IPS-20b (cell line): ENCODE results near the gene OR52A1.

Experiments used
- H3K27ac ChIP-seq: one replicate; pipeline ENCODE4 v1.5.1; 2013; ENCODE audit warnings: low read length
- H3K27me3 ChIP-seq: 2 replicates; pipeline ENCODE4 v1.6.1; 2013; ENCODE audit warnings: mild to moderate bottlenecking, low read length, inconsistent platforms; ENCODE audit not compliant: insufficient read depth
- H3K36me3 ChIP-seq: 2 replicates; pipeline ENCODE4 v1.6.1; 2013; ENCODE audit warnings: low read depth, mild to moderate bottlenecking, inconsistent platforms, low read length, moderate library complexity; ENCODE audit not compliant: insufficient read depth
- H3K4me1 ChIP-seq: 2 replicates; pipeline ENCODE4 v1.6.1; 2013; ENCODE audit warnings: mild to moderate bottlenecking, control low read depth, inconsistent platforms, low read length, moderate library complexity; ENCODE audit not compliant: insufficient read depth
- H3K4me3 ChIP-seq: 2 replicates; pipeline ENCODE4 v1.5.1; 2013; ENCODE audit warnings: mild to moderate bottlenecking, low read length, inconsistent platforms
- H3K9ac ChIP-seq: 2 replicates; pipeline ENCODE4 v1.6.1; 2013; ENCODE audit warnings: low read depth, mild to moderate bottlenecking, inconsistent platforms, low read length, moderate library complexity
- H3K9me3 ChIP-seq: 2 replicates; pipeline ENCODE4 v1.6.1; 2013; ENCODE audit warnings: mild to moderate bottlenecking, low read depth, low read length, inconsistent platforms; ENCODE audit not compliant: insufficient read depth

The OR52A1 gene

DNA sequence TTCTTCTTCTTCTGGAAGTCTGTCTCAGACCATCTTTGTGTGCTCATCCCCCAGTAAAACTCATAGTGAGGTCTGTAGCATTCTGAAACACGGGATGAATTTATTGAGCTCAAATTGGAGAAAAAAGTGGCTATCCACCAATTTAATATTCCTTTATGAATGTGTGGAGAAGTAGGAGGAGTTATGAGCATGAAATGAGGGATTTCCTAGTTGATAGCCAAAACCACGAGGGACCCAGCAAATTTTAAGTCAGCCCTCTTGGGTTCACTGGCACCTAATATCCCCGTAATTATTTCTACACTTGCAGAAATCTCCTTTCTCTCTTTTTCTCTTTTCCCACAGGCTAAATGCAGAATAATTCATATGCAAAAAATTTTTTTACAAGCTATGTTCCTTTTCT is at the start of gene OR52A1:
OR52A1 (minus strand) TSS at position 101 of the 400 bp plus-strand sequence. CDS start 2,388 bp downstream, outside the sequence.
- H3K36me3 ChIP-seq = no peaks in the 10 kb centered on the region
- no peaks in the 10 kb centered on the region for H3K9me3 ChIP-seq
- no peak within 1 kb of the TSS for H3K27ac ChIP-seq
- no peaks in the 10 kb centered on the region for H3K4me1 ChIP-seq
- no peak within 1 kb of the TSS for H3K9ac ChIP-seq
- no peaks in the 10 kb centered on the region for H3K27me3 ChIP-seq
- no peak within 1 kb of the TSS for H3K4me3 ChIP-seq

DNA sequence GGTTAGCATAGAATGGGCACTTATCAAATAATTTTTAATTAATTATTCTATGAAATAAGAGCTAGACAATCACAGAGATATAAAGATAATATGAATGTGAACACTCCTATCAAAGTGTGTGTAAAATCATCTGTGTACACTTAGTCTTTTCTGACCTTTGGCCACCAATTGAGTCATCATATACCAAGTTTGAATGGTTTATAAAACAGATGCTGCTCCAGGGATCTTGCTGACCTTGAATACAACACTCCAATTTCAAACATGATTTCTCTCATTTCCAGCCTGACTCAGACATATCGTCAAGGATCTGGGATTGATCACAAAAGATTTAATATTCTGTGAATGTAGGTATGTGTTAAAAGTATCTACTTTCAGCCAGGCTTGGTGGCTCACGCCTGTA is 48.8 kb upstream of the OR52A1 start:
- Histone ChIP-seq H3K9ac (no peak overlapping the region), H3K4me3 (no peak overlapping the region), H3K36me3 (no peaks in the 10 kb centered on the region), H3K27me3 (no peaks in the 10 kb centered on the region), H3K4me1 (no peaks in the 10 kb centered on the region), H3K9me3 (no peaks in the 10 kb centered on the region), H3K27ac (no peak overlapping the region)

DNA sequence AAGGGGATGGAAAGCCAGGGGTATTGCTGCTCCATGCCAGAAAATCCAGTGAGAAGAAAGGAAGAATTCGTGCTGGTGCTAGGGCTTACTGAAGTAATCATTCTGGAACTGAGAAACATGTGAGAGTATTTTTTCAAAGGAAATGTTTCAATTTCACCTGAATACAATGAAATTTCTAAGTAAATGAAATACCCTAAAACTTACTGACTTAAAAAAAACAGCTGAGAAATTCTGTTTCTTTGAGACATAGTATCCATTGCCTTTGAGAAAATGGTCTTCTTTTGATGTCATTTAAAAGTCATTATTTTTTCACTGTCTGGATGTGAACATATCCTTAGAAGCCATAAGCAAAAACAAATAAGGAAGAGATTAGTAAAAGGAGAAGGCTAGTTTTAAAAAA is 46.0 kb upstream of the OR52A1 start, which contains the start of gene OR51V1:
OR51V1 (minus strand) TSS at position 101 of the 400 bp plus-strand sequence; CDS start at position 101, 0 bp downstream.
- H3K9me3 ChIP-seq = no peaks in the 10 kb centered on the region
- H3K9ac ChIP-seq = no peak within 1 kb of the TSS
- no peaks in the 10 kb centered on the region for H3K4me1 ChIP-seq
- no peak within 1 kb of the TSS for H3K27ac ChIP-seq
- no peak within 1 kb of the TSS for H3K4me3 ChIP-seq
- no peaks in the 10 kb centered on the region for H3K36me3 ChIP-seq
- H3K27me3 ChIP-seq = no peaks in the 10 kb centered on the region

DNA sequence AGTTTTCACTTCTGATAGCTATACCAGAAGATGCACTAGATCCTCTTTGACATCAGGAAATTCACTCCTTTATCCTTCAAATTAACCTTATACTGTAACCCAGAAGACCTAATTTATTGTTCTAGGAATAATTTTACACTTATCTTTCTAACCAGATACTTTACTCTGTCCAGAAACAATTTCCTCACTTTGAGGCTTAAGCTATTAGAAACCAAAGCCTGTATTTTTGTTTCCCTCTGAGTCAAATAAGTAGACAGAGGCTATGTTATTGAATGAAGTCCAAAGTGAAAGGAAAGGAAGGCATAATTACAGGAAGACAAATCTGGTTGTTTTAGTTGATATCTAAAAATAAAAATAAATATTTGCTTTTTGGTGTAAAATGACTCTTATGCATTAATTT is 43.7 kb upstream of the OR52A1 start:
- no peak overlapping the region for H3K9ac ChIP-seq

DNA sequence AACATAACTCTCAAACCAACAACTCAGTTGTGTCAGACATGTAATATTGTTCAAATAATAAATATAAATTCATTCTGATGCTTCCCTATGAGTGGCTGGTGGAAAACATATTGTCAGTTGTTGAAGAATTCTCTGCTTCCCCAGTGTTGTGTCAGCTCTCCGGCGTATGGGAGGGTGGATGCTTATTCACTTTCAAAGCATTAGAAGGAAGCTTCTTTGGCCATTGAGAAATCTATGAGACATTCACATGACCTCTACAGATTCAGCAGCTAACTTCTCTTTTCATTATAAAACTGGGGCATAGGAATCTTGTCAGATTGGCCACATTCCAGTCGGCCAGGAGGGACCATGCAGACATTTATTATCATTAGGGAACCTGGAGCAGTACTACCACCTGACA is 43.0 kb upstream of the OR52A1 start:
- Histone ChIP-seq H3K4me3 (no peak overlapping the region), H3K36me3 (no peaks in the 10 kb centered on the region), H3K9ac (no peak overlapping the region), H3K27ac (no peak overlapping the region), H3K27me3 (no peaks in the 10 kb centered on the region), H3K9me3 (no peaks in the 10 kb centered on the region), H3K4me1 (no peaks in the 10 kb centered on the region)

More for the DNA sequence above, 43.7 kb upstream of the OR52A1 start:
- Histone ChIP-seq H3K9me3 (no peaks in the 10 kb centered on the region), H3K4me1 (no peaks in the 10 kb centered on the region), H3K27me3 (no peaks in the 10 kb centered on the region), H3K27ac (no peak overlapping the region), H3K4me3 (no peak overlapping the region), H3K36me3 (no peaks in the 10 kb centered on the region)

DNA sequence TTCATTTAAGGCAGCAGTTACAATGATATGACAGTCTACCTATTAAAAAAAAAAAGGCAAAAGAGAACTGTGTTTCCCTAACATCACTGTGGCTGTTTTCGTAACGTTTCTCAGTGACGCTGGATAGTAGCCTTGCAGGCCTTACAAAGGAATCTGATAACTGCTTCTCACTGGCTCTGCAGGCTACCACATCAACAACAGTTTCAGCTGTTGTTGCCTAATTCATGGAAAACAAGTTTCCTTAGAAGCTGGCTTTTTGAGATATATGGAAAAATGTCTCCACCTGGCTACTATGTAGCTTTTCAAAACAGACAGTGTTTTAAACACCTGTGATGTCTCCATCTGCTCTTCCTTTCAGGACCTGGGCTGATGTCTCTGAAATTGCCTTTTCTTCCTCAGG is 42.2 kb upstream of the OR52A1 start:
- H3K4me1 ChIP-seq = no peaks in the 10 kb centered on the region
- no peaks in the 10 kb centered on the region for H3K27me3 ChIP-seq
- no peak overlapping the region for H3K4me3 ChIP-seq
- H3K36me3 ChIP-seq = no peaks in the 10 kb centered on the region
- H3K27ac ChIP-seq = no peak overlapping the region
- H3K9me3 ChIP-seq = no peaks in the 10 kb centered on the region
- no peak overlapping the region for H3K9ac ChIP-seq

DNA sequence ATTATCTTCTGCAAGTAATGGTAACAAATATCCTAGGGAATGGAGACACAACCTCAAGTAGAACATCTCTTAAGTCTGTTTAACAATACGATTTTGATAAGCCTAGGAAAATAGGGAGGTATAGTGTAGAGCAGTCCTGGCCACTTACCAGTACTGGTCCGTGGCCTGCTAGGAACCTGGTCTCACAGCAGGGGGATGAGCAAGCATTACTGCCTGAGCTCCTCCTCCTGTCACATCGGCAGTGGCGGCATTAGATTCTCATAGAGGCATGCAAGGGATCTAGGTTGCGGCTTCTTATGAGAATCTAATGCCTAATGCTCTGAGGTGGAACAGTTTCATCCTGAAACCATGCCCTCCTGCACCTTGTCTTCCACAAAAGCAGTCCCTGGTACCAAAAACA is 41.5 kb upstream of the OR52A1 start:
- Histone ChIP-seq H3K4me1 (no peaks in the 10 kb centered on the region), H3K27me3 (no peaks in the 10 kb centered on the region), H3K9me3 (no peaks in the 10 kb centered on the region), H3K9ac (no peak overlapping the region), H3K4me3 (no peak overlapping the region), H3K36me3 (no peaks in the 10 kb centered on the region), H3K27ac (no peak overlapping the region)

DNA sequence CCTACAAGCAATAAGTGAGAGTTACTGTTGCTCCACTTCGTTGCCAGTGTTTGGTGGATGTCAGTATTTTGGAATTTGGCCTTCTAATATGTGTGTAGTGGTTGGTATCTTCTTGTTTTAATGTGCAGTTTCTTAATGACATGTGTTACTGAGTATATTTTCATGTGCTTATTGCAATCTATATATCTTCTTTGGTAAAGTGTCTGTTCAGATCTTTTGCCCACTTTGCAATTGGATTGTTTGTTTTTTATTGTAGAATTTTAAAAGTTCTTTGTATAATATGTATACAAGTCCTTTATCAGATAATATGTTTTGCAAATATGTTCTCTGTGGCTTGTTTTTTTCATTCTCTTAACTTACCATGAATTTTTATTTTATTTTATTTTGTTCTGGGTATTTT is 38.2 kb upstream of the OR52A1 start:
- H3K9ac ChIP-seq = no peak overlapping the region
- H3K4me1 ChIP-seq = no peaks in the 10 kb centered on the region
- no peaks in the 10 kb centered on the region for H3K27me3 ChIP-seq
- peaks cover 7% of the 10 kb centered on the region; the same call in 1 of the 2 replicates for H3K9me3 ChIP-seq
- H3K36me3 ChIP-seq = no peaks in the 10 kb centered on the region
- no peak overlapping the region for H3K27ac ChIP-seq
- no peak overlapping the region for H3K4me3 ChIP-seq

DNA sequence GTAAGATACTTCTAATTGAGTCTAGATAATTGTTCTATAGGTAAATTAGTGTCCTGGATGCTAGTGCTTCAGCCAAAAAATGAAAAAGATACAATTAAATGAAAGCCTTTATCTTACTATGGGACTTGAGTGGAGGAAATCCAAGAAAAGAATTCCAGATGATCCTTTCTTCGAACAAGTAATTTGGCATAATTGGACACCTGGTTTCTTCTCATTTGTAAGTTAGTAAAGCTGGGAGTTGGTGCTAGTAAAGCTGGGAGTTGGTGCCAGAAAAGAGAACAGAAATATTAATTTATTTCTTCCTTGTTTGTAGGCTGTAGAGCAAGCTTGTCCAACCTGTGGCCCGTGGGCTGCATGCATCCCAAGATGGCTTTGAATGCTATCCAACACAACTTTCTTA is 33.6 kb upstream of the OR52A1 start:
- Histone ChIP-seq H3K9ac (no peak overlapping the region), H3K27ac (no peak overlapping the region), H3K27me3 (no peaks in the 10 kb centered on the region), H3K4me1 (no peaks in the 10 kb centered on the region), H3K9me3 (peaks cover 7% of the 10 kb centered on the region; the same call in 1 of the 2 replicates), H3K4me3 (no peak overlapping the region), H3K36me3 (no peaks in the 10 kb centered on the region)

DNA sequence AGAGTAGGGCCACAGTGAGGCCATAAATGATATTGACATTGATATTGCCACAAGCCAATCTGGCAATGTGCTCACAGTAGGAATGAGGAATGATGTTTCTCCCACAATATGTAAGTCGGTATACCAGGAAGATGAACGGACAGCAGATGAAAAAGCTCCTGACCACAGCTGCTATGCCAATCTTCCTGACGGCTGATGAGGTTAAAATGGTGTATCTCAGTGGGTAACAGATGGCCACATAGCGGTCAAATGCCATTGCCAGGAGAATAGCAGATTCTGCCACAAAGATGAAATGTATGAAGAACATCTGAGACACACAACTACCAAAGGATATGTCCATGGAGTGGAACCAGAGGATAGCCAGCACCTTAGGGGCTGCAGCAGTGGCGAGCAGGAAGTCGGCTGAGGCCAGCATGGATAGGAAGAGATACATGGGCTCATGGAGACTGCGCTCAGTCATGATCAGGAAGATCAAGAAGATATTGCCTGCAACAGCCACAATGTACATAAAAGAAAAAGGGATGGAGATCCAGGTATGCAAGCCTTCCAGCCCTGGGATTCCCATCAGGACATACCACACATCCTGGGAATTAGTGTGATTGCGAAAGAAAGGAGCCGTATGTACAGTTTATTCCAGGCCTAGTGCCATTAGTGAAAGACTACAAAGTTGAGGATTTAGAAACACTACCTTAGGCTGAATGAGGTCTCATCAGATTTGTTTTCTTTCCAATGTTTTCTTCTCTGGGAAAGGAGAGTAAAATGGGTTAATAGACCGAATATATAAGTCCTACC is 23.7 kb upstream of the OR52A1 start:
- Histone ChIP-seq H3K9me3 (no peaks in the 10 kb centered on the region), H3K4me1 (no peaks in the 10 kb centered on the region), H3K4me3 (no peak overlapping the region), H3K36me3 (no peaks in the 10 kb centered on the region), H3K27me3 (no peaks in the 10 kb centered on the region), H3K27ac (no peak overlapping the region), H3K9ac (no peak overlapping the region)

DNA sequence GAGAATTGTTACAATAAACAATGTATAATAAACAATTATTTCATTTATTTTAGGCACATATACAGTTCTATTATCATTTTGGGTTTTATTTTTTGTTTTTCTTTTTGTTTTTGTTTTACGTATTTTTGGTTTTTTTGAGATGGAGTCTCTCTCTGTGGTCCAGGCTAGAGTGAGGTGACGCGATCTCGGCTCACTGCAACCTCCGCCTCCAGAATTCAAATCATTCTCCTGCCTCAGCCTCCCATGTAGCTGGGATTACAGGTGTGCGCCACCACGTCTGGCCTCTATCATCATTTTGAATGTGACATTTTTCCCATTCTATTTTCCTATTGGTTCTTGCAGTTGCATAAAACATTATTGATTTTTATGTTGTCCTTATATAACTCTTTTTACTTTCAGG is 20.4 kb upstream of the OR52A1 start:
- Histone ChIP-seq H3K36me3 (no peaks in the 10 kb centered on the region), H3K27ac (no peak overlapping the region), H3K4me3 (no peak overlapping the region), H3K9ac (no peak overlapping the region), H3K4me1 (no peaks in the 10 kb centered on the region), H3K27me3 (no peaks in the 10 kb centered on the region), H3K9me3 (no peaks in the 10 kb centered on the region)

DNA sequence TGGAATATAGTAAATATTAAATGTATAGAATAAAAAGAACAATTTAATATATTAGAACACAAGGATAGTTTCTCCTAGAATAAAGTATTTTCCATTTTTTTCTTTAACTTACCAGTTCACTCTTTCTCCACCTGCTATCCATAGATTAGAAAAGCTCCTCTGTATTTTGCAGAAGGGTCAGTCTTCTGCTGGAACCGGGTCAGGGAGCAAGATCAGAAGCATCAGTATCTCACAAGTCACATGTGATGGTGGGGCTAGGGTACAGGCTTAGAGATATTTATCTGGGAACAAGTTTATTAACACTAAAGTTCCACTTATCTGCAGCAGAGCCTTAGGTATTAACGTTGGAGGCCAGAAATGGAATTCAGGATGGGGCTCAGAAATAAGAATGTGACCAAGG is 17.3 kb upstream of the OR52A1 start:
- Histone ChIP-seq H3K36me3 (no peaks in the 10 kb centered on the region), H3K4me1 (no peaks in the 10 kb centered on the region), H3K9ac (no peak overlapping the region), H3K9me3 (no peaks in the 10 kb centered on the region), H3K27ac (no peak overlapping the region), H3K27me3 (no peaks in the 10 kb centered on the region), H3K4me3 (no peak overlapping the region)
